A204.1 (cell line): Measurements from ENCODE around the gene TENT4A.

Source experiments
- FAIRE-seq: peaks from 2 replicates; lab custom pipeline; 2012; peaks lifted over from hg19 to GRCh38; lab: Jason Lieb, UNC

TENT4A gene

GRCh38 chr5:6733411-6734242 lies 20.4 kb downstream of the TENT4A start:
- FAIRE-seq, result no peak

DNA sequence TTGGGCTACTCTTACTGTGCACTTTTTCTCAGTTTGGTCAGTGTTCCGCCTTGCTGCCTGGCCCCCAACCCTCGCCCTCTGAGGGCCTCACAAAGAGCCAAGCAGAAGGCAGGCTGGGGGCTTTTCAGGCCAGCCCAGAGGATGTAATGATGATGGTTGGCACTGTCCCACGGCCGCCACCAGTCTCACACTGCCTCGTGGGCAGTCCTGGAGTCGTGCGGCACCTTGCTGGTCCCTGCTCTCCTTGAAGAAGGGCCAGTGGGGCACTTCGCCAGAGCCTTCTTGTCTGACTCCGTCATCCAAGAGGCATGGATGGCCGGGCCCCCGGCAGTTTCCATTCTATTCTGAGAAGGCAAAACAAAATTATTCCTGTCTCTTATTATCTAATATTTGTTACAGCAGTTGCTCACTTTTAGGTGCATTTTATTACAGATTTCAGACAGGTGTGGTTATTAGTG lies 21.0 kb downstream of the TENT4A start:
- no peak for FAIRE-seq

DNA sequence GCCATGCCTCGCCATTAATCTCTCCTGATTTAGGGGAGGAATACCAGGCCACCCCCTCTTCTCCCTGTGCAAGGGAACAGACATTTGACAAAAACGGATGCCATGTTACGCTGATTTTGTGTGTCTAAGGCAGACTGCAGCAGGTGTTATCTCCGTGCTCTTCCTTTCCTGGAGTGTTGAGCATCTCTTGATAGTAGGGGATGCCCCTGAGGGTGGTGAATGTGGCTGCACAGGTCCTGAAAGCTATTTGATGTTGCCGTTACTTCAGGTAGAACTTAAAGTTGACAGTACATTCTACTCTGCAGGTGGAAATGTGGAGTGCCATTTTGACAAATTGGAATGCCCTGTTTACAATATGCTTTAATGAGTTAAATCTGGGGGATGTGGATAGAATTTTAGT lies 21.5 kb downstream of the TENT4A start:
- no peak for FAIRE-seq

DNA sequence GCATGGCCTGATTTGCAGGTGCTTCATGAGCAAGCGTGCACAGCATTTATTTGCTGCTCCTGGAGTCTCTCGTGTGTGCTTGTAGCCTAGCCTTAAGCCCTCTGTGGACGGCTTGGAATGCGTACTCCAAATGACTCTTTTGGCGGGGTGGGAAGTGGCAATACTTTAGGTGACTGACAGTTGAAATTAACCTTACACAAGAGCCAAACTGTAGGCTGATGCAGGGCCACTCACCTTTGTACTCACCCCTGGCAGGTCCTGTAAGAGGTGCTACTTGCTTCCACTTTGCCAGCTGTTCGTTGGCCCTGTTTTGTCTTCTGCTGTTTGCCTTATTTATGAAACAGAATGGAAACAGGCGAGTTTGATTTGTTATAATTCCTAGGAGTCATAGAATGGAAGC lies 22.9 kb downstream of the TENT4A start:
- FAIRE-seq, result no peak

DNA sequence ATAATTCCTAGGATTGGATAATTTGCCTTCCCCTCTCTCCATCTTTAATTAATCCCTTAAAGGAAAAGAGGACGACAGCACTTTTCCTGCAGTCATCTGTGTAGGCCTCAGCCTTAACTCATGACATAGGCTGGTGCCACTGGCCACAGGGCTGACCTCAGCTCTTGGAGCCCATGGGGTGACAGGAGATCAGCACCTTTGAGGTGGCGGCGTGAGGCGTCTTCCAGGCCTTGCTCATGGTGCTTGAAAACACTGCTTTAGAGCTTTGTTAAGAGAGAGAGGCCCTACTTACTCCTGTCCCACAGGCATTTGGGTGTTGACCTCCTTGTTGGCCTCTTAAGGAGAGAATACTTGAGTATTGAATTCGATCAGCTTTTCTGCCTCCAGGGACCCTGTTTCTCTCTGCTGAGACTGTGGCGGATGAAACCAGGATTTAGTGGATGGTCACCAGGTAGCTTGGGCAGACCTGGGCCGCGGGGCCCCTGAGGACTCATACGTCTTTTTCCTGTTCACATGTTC lies 23.4 kb downstream of the TENT4A start:
- no peak for FAIRE-seq

- FAIRE-seq, result no peak
Measured at GRCh38 chr5:6737043-6737941, 24.1 kb downstream of the TENT4A start.

DNA sequence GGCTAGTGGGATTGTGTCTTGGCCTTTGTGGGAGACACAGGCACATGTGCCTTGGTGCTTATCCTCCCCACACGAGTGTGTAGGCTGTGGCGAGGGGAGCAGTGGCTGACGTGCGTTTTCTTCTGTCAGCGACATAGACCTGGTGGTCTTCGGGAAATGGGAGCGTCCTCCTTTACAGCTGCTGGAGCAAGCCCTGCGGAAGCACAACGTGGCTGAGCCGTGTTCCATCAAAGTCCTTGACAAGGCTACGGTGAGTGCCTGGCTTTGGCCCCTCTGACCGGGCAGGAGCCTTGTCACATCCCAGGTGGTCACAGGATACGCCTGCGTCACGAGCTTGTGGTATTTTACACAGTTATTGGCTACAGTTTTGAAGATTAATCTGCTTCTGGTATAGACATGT lies 26.4 kb downstream of the TENT4A start:
- no peak for FAIRE-seq

GRCh38 chr5:6740586-6741150 lies 27.4 kb downstream of the TENT4A start:
- no peak for FAIRE-seq

- no peak for FAIRE-seq
Measured at GRCh38 chr5:6742081-6742758, 29.0 kb downstream of the TENT4A start.

GRCh38 chr5:6743161-6743560 lies 29.9 kb downstream of the TENT4A start:
- no peak for FAIRE-seq

GRCh38 chr5:6744841-6745705 lies 31.8 kb downstream of the TENT4A start:
- no peak for FAIRE-seq

DNA sequence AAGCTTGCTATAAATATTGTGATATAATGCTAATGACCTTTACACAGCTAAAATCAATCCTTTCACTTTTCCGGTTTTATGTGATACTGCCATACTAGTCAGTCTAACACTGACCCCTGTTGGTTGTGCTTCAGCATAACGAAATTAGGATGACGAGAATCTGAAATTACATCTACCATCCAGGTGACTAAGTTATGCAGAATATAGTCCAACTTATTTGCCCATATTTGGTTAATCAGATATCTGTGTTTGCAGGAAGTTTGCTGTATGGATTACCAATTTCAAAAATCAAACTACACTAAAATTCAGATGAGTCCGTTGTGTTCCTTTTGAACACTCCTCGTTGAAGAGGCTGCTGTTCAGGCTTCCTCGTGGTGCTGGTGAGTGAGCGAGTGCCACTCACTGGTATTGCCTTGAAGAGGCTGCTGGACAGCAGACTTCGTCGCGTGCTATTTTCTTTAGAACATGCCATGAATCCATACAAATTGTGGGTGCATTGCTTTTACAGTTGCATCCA lies 32.5 kb downstream of the TENT4A start:
- FAIRE-seq, result peak; percentile 80

DNA sequence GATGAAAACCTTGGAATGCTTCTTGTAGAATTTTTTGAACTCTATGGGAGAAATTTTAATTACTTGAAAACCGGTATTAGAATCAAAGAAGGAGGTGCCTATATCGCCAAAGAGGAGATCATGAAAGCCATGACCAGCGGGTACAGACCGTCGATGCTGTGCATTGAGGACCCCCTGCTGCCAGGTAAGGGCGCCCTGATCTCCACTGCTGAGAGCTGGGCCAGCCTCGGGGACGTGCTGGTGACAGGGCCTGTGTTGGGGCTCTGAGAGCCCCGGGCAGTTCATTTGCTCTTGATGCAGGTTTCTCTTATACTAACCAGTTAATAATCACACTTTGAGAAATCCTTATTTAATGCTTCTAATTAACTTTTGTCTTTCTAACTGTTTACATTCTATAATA lies 33.0 kb downstream of the TENT4A start:
- no peak for FAIRE-seq

- no peak for FAIRE-seq
Measured at GRCh38 chr5:6747103-6747502, 33.9 kb downstream of the TENT4A start.

DNA sequence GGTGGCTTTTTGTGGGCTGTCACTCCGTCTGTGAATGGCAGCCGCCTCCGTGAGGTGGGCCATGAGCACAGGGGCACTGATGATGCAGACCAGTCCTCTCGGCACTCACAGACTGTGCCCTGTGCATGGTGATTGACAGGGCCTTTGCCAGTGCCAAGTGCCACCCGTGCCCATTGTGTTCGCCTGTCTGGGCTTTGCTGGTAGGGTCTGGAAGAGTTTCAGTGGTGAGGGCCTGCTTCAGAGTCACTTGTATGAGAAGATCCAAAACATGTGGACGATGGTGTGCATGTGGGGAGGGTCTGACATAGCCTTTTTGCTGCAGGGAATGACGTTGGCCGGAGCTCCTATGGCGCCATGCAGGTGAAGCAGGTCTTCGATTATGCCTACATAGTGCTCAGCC lies 34.9 kb downstream of the TENT4A start:
- no peak for FAIRE-seq

DNA sequence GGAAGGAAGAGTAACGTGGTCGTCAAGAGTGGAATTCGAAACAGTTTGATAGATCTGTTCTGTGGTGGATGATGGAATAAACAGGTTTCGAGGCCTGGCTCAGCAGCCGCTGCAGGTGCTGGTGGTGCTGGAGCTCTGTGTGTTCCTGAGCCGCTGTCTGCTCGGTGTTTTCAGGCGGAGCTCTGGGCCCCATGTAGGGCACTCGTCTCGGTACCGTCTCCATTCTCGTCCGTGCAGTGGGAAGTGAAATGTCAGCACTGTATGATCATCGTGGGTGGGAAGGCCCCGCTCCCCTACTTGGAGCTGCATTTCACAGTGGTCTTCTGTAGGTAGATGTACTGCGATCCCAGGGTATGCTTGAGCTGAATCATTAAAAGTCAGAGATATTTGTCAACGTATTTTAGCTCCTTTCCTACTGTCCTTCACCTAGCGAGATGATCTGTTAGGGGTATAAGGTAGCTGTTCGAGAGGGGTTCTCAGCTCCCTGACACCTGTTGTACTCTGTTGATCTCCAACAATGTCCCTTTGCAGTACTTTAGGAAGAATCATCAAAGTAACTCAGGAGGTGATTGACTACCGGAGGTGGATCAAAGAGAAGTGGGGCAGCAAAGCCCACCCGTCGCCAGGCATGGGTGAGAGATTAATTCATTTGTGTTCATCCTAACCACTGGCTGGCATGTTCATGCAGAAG lies 35.9 kb downstream of the TENT4A start:
- FAIRE-seq, result no peak

- FAIRE-seq, result no peak
Measured at GRCh38 chr5:6750142-6750840, 37.1 kb downstream of the TENT4A start.

DNA sequence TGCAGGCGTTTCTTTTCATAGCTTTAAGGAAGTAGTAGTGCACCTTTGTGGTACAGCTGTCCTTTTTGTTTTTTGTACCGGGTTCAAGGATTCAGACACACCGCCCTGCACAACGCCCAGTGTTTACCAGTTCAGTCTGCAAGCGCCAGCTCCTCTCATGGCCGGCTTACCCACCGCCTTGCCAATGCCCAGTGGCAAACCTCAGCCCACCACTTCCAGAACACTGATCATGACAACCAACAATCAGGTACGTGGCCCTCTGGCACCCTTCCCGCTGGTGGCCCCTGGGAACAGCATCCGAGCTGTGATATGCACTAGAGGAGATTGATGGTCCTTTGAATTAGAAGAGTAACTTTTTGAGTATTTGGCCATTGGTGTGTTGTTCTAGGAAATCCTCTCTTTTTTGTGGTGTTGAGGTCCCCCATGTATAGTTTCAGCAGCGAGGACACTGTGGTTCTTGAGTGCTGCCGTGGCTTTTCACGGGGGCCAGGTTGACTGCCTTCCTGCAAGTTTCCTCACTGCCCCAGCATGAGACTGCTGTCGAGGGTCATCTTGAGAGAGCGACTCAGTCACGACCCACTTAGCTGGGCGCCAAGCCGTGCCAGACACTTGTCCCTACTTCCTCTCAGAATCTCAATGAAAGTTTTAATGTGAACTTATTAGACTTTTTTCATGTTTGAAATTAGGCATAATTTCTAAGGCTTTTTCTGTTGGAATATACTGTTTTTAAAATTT lies 37.9 kb downstream of the TENT4A start:
- FAIRE-seq, result no peak

DNA sequence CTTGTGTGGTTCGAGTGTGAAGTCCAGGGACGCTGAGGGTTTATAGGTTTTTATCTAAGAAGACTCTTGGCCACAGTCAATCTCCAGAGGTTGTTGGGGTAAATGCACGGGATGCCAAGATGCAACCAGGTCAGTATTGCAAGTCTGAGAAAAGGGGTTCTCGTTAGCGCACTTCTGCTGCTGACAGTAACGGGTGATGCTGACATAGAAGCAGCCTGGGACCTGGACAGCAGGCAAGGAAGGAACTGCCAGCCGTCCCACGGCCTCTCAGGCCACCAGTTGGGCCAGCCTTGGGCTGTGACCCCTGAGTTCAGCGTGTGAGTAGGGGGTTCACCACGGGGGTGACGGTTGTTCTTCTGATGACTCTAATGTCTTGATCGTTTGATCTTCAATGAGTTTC lies 39.0 kb downstream of the TENT4A start:
- no peak for FAIRE-seq
